ENCODE data around the gene GLIPR1L2. TPM values are rescaled to one million over a fixed set of nuclear protein-coding genes. Genes with fewer than 3 reads are reported as not detected.
"Not testable (repeated sequence)": the region's sequence is repeated elsewhere in the genome, so short reads cannot be mapped to it uniquely, and the experiment has no call there.

Gene GLIPR1L2
- total RNA-seq, 2 experiments from 2014 or later = 0.33 to 0.35 TPM

GRCh38 chr12:75455839-75456238, 65.0 kb downstream of the GLIPR1L2 start:
- H3K4me1 Mint-ChIP-seq (ENCODE audit: low read depth) = peaks cover 15% of the 10 kb centered on the region
- no peak for DNase-seq
- H3K27ac Mint-ChIP-seq = no peak overlapping the region
- H3K4me3 Mint-ChIP-seq = no peak overlapping the region
- CTCF ChIA-PET = no interaction called here
- H3K9me3 Mint-ChIP-seq = peaks cover 2% of the 10 kb centered on the region
- H3K27me3 Mint-ChIP-seq (ENCODE audit: low read depth) = no peaks in the 10 kb centered on the region
- no peaks in the 10 kb centered on the region for H3K36me3 Mint-ChIP-seq (ENCODE audit: low read depth)
- intact Hi-C loops (cut with micrococcal nuclease) = no loop called here

- H3K9me3 Mint-ChIP-seq = peaks cover 2% of the 10 kb centered on the region
- no peaks in the 10 kb centered on the region for H3K36me3 Mint-ChIP-seq (ENCODE audit: low read depth)
- H3K4me3 Mint-ChIP-seq = no peak overlapping the region
Measured at GRCh38 chr12:75457191-75457590, 66.3 kb downstream of the GLIPR1L2 start.

GRCh38 chr12:75457866-75458265, 67.0 kb downstream of the GLIPR1L2 start:
- H3K27me3 Mint-ChIP-seq (ENCODE audit: low read depth) = not testable (repeated sequence)

More at GRCh38 chr12:75457191-75457590, 66.3 kb downstream of the GLIPR1L2 start:
- Mint-ChIP-seq H3K27me3 (ENCODE audit: low read depth) (no peaks in the 10 kb centered on the region), H3K4me1 (ENCODE audit: low read depth) (peaks cover 15% of the 10 kb centered on the region), H3K27ac (no peak overlapping the region)
- no peak for DNase-seq
- CTCF ChIA-PET = no interaction called here
- intact Hi-C loops (cut with micrococcal nuclease) = no loop called here

GRCh38 chr12:75459755-75460154, 68.9 kb downstream of the GLIPR1L2 start:
- Mint-ChIP-seq H3K4me3 (no peak overlapping the region), H3K4me1 (ENCODE audit: low read depth) (peaks cover 15% of the 10 kb centered on the region)
- intact Hi-C loops (cut with micrococcal nuclease) = no loop called here

More at GRCh38 chr12:75457866-75458265, 67.0 kb downstream of the GLIPR1L2 start:
- H3K27ac Mint-ChIP-seq; DNase-seq; intact Hi-C loops (cut with micrococcal nuclease); H3K36me3 Mint-ChIP-seq (ENCODE audit: low read depth); H3K9me3 Mint-ChIP-seq; H3K4me3 Mint-ChIP-seq; CTCF ChIA-PET: not testable (repeated sequence)
- H3K4me1 Mint-ChIP-seq (ENCODE audit: low read depth) = peaks cover 15% of the 10 kb centered on the region

DNA sequence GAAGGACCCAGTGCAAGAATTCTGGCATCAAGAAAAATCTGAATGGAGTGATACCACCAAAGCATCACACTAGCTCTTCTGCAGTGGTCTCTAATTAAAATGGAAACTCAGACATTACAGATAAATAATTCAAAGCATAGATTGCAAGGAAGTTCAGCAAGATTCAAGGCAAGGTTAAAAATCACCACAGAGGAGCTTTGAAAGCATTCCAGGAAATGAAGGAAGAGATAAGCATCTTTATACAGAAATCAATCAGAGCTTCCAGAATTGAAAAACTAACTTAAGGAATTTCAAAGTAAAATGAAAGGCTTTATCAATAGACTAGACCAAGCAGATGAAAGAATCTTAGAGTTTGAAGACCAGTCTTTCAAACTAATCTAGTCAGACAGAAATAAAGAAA, 69.3 kb downstream of the GLIPR1L2 start:
- H3K27ac Mint-ChIP-seq = no peak overlapping the region

More at GRCh38 chr12:75459755-75460154, 68.9 kb downstream of the GLIPR1L2 start:
- no peak for DNase-seq
- CTCF ChIA-PET = interaction anchor here (0.9 kb wide), 1 partner anchor 10 kb away, joined by 3 read pairs; no protein-coding TSS in a partner anchor
- Mint-ChIP-seq H3K27me3 (ENCODE audit: low read depth) (no peaks in the 10 kb centered on the region), H3K36me3 (ENCODE audit: low read depth) (no peaks in the 10 kb centered on the region), H3K27ac (no peak overlapping the region), H3K9me3 (peaks cover 2% of the 10 kb centered on the region)

DNA sequence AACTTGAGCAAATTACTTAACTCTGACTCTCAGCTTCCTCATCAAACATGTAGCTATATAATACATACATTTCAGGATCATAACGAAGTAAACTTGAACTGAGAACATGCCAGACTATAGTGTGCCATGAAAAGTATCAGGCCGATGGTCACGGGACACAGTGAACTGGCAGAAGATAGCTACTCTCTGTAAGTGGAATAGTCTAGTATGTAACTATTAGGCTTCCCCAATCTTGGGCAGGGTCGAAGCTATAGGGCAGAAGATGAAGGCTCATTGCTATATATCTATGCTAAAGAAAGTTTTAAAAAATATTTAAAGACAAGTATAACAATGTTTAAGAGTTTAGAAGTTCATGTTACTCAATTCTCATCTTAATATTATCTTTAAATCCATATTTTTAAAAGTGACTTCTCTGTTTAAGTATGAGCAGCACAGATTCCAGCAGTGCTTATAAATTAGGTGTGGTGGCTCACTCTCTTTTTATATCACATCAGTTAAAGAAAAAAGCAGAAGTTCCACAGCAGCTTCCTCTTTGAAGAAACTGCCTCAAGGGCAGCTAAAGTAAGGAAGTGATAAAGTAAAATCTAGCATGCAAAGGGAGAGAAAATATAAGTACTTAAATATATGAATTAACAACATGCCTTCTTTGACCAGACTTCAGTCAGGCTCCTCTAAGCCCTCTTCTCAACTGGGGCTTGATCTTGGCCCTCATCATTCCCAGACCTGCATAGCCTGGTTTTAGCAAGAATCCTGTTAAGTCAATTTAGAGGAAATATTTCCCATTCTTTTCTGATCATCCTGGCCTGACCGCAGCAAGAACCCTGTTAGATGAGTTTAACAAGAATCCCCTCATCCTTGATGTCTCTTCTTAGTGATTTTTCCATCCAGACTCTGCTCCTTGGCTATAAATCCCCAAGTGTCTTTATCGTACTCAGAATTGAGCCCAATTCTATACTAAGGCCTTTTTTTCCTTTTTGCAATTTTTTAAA, 81.3 kb downstream of the GLIPR1L2 start:
- Mint-ChIP-seq H3K4me3 (no peak overlapping the region), H3K27ac (no peak overlapping the region), H3K9me3 (no peaks in the 10 kb centered on the region), H3K27me3 (ENCODE audit: low read depth) (no peaks in the 10 kb centered on the region), H3K4me1 (ENCODE audit: low read depth) (peaks cover 7% of the 10 kb centered on the region), H3K36me3 (ENCODE audit: low read depth) (no peaks in the 10 kb centered on the region)
- CTCF ChIA-PET = interaction anchor here (0.7 kb wide), 1 partner anchor 11 kb away, joined by 3 read pairs; no protein-coding TSS in a partner anchor
- intact Hi-C loops (cut with micrococcal nuclease) = no loop called here
- DNase-seq = no peak

More for the DNA sequence above, 69.3 kb downstream of the GLIPR1L2 start:
- no peaks in the 10 kb centered on the region for H3K27me3 Mint-ChIP-seq (ENCODE audit: low read depth)
- DNase-seq = no peak
- CTCF ChIA-PET = interaction anchor here (0.6 to 0.9 kb wide), 3 partner anchors 9 to 118 kb away, joined by 3 read pairs; no protein-coding TSS in a partner anchor
- no peaks in the 10 kb centered on the region for H3K36me3 Mint-ChIP-seq (ENCODE audit: low read depth)
- H3K4me3 Mint-ChIP-seq = no peak overlapping the region
- peaks cover 15% of the 10 kb centered on the region for H3K4me1 Mint-ChIP-seq (ENCODE audit: low read depth)
- intact Hi-C loops (cut with micrococcal nuclease) = no loop called here
- peaks cover 2% of the 10 kb centered on the region for H3K9me3 Mint-ChIP-seq

DNA sequence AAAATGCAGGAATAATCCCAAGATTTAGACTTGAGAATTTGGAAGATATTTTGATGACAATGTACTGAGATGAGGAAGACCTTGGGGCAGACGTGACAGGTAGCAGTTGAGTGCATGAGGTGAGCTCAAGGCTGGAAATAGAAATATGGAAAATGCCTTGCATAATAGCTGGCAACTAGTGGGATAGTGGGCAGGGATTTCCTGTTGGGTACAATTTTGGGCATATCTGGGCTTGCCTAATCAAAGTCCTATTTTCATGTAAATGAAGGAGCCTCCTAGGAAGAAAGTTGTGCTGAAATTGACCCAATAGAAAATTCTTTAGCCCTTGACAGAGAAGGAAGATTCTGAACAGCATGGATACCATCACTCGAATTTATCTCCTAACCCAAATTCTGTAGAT, 83.2 kb downstream of the GLIPR1L2 start:
- Mint-ChIP-seq H3K4me1 (ENCODE audit: low read depth) (peaks cover 25% of the 10 kb centered on the region), H3K27me3 (ENCODE audit: low read depth) (no peaks in the 10 kb centered on the region), H3K4me3 (no peak overlapping the region), H3K36me3 (ENCODE audit: low read depth) (no peaks in the 10 kb centered on the region), H3K27ac (no peak overlapping the region), H3K9me3 (no peaks in the 10 kb centered on the region)
- CTCF ChIA-PET = interaction anchor here (1.3 to 1.9 kb wide), 2 partner anchors 9 to 10 kb away, joined by 4 to 7 read pairs; no protein-coding TSS in a partner anchor
- no peak for DNase-seq
- intact Hi-C loops (cut with micrococcal nuclease) = no loop called here

- intact Hi-C loops (cut with micrococcal nuclease) = no loop called here
- H3K36me3 Mint-ChIP-seq (ENCODE audit: low read depth) = no peaks in the 10 kb centered on the region
- no peak overlapping the region for H3K27ac Mint-ChIP-seq
- CTCF ChIA-PET = interaction anchor here (1.1 kb wide), 2 partner anchors 9 to 85 kb away, joined by 3 to 5 read pairs; partner anchors contain the start of gene GLIPR1L2
- H3K9me3 Mint-ChIP-seq = no peaks in the 10 kb centered on the region
- no peaks in the 10 kb centered on the region for H3K27me3 Mint-ChIP-seq (ENCODE audit: low read depth)
- no peak overlapping the region for H3K4me3 Mint-ChIP-seq
- DNase-seq = peak; percentile 64
- H3K4me1 Mint-ChIP-seq (ENCODE audit: low read depth) = peaks cover 43% of the 10 kb centered on the region
Measured at GRCh38 chr12:75476071-75476470, 85.2 kb downstream of the GLIPR1L2 start.

DNA sequence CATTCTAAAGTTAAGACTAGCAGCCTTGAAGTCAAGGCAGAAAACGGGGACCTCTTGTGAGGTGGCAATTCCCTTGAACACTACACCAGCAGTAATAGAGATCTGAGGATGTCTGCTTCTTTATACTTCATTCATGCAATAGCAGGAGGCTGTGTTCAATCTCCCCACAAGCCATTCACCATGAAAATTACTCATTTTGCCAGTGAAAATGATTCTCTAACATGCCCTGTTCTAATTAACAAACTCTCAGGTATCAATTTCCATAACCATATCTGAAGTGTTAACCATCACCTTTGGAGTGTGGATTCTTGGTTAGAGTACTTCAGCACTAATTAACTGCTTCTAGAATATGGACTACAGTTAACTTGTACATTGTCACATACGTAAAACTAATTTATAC, 86.2 kb downstream of the GLIPR1L2 start:
- Mint-ChIP-seq H3K4me1 (ENCODE audit: low read depth) (peaks cover 53% of the 10 kb centered on the region), H3K27me3 (ENCODE audit: low read depth) (no peaks in the 10 kb centered on the region), H3K36me3 (ENCODE audit: low read depth) (no peaks in the 10 kb centered on the region), H3K27ac (no peak overlapping the region), H3K9me3 (no peaks in the 10 kb centered on the region), H3K4me3 (no peak overlapping the region)
- intact Hi-C loops (cut with micrococcal nuclease) = no loop called here
- DNase-seq = peak; percentile 17
- CTCF ChIA-PET = interaction anchor here (0.6 to 1.1 kb wide), 3 partner anchors 8 to 135 kb away, joined by 3 to 5 read pairs (median 3); partner anchors contain the start of gene GLIPR1L2

GRCh38 chr12:75478116-75478794, 87.4 kb downstream of the GLIPR1L2 start:
- no peak overlapping the region for H3K4me3 Mint-ChIP-seq

DNA sequence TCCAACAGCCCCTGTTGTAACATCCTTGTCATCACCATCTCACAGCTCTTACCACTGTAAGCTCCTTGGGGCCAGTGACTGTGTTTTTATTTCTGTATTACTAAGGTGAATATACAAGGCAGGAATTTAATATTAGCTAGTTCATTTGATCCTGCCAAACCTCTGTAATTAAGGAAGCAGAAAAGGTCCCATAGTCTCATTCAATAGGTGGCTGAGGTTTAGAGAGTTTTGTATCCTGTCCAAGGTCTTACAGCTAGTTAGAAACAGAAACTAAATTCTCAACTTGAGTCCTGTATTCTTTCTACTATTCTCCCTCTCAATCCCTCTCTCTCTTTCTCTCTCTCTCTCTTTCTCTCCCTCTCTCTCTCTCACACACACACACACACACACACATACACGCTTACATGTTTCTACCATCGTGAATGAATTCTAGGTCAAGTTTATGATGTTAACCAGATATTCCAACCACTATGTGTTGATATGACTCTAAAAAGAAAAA, 89.1 kb downstream of the GLIPR1L2 start:
- peaks cover 76% of the 10 kb centered on the region for H3K4me1 Mint-ChIP-seq (ENCODE audit: low read depth)
- CTCF ChIA-PET = interaction anchor here (0.6 to 2.2 kb wide), 6 partner anchors 8 to 679 kb away, joined by 3 to 10 read pairs (median 3); partner anchors contain the start of genes GLIPR1L2 and PHLDA1
- H3K36me3 Mint-ChIP-seq (ENCODE audit: low read depth) = no peaks in the 10 kb centered on the region
- H3K4me3 Mint-ChIP-seq = peak overlapping the region; percentile 87
- no peaks in the 10 kb centered on the region for H3K27me3 Mint-ChIP-seq (ENCODE audit: low read depth)
- no peak for DNase-seq
- H3K27ac Mint-ChIP-seq = peak overlapping the region; percentile 82
- intact Hi-C loops (cut with micrococcal nuclease) = loop anchor here (1.0 to 10.0 kb wide), 13 partner anchors 9 to 1585 kb away; partner anchors contain the start of genes BBS10, E2F7, GLIPR1L1 and GLIPR1L2
- no peaks in the 10 kb centered on the region for H3K9me3 Mint-ChIP-seq

More at GRCh38 chr12:75478116-75478794, 87.4 kb downstream of the GLIPR1L2 start:
- Mint-ChIP-seq H3K9me3 (no peaks in the 10 kb centered on the region), H3K36me3 (ENCODE audit: low read depth) (no peaks in the 10 kb centered on the region), H3K27ac (peak overlapping the region; percentile 7), H3K27me3 (ENCODE audit: low read depth) (no peaks in the 10 kb centered on the region), H3K4me1 (ENCODE audit: low read depth) (peaks cover 61% of the 10 kb centered on the region)
- DNase-seq = peak; percentile 64
- CTCF ChIA-PET = interaction anchor here (0.7 to 1.7 kb wide), 4 partner anchors 8 to 144 kb away, joined by 4 to 9 read pairs (median 6); partner anchors contain the start of genes GLIPR1L1 and GLIPR1L2
- intact Hi-C loops (cut with micrococcal nuclease) = loop anchor here (1.0 kb wide), 4 partner anchors 41 to 589 kb away; no protein-coding TSS in a partner anchor

Data from activated naive CD4-positive, alpha-beta T cell treated with anti-CD3 and anti-CD28 coated beads for 36 hours (primary cell).